Testis (tissue), 2 donors: ENCODE results near the gene VTCN1.

Experiments
- POLR2A ChIP-seq: fragments of 450-650 bp; IDR thresholded peaks from one replicate; pipeline ENCODE4 v1.6.1; 2017; ENCODE audit warnings: antibody characterized with exemption, mild to moderate bottlenecking, moderate library complexity
- TF ChIP-seq, protein P1 (sequence below), 3 experiments: fragments of 450-650 bp in 2 of 3; fragments of 200-600 bp in 1 of 3; sonication (generic) in 1 of 3; IDR thresholded peaks; one replicate each; pipeline ENCODE4 v1.5.1; 2016 to 2019; ENCODE audit warnings: antibody characterized with exemption in 3 of 3, mild to moderate bottlenecking in 2 of 3, moderate library complexity in 1 of 3

DNA sequence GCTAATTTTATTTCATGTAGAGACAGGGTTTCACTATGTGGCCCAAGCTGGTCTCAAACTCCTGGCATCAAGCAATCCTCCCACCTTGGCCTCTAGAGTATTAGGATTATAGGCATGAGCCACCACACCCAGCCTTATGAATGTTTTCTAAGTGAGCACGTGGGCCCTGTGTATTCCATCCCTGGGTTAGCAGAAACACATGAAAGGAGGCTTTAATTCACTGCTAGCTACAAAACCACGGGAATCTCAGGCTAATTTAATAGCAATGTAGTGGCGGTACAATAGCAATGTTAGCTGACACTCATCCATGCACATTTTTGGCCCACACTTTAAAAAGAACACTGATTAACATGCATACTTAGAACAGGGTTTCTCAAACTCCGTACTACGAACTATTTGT lies 32.0 kb downstream of the VTCN1 start:
- TF ChIP-seq, protein P1, sequence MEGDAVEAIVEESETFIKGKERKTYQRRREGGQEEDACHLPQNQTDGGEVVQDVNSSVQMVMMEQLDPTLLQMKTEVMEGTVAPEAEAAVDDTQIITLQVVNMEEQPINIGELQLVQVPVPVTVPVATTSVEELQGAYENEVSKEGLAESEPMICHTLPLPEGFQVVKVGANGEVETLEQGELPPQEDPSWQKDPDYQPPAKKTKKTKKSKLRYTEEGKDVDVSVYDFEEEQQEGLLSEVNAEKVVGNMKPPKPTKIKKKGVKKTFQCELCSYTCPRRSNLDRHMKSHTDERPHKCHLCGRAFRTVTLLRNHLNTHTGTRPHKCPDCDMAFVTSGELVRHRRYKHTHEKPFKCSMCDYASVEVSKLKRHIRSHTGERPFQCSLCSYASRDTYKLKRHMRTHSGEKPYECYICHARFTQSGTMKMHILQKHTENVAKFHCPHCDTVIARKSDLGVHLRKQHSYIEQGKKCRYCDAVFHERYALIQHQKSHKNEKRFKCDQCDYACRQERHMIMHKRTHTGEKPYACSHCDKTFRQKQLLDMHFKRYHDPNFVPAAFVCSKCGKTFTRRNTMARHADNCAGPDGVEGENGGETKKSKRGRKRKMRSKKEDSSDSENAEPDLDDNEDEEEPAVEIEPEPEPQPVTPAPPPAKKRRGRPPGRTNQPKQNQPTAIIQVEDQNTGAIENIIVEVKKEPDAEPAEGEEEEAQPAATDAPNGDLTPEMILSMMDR (IDR thresholded peaks at IDR 0.05) = no peak
- TF ChIP-seq POLR2A = no peak
